Measurements from ENCODE around the gene TSPYL2. TPM values are rescaled to one million over a fixed set of nuclear protein-coding genes. Genes with fewer than 3 reads are reported as not detected.

TSPYL2 gene
- total RNA-seq, 1 experiment from 2014 or later, result 39.3 TPM

DNA sequence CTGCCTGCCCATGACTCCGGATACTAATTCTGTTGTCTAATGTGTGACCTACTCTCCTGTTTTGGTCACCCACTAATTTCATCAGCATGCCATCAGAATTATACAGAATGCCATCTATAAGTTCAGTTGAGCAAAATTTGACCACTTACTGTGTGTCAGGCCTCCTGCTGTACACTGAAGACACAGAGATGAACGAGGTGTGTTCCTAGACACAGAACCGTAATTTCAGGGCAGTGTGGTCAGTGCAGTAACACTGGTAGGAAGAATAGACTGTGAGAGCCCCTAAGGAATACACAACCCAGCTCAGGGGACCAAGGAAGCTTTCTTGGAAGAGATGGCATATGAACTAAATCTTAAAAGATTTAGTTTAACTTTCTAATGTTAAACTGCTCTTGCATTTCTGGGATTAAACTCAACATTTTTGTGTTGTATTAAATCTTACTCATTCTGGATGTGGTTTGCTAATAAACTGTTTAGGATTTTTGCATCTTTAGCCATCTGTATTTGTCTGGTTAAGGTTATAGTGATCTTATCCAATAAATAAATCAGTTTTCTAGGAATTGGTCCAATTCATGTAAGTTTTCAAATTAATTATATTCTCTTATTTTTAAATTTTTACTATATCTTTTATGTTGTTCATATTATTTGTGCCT is 46.1 kb downstream of the TSPYL2 start:
- no TSS peak for BruUV-seq (replicated peaks)
- ChIA-PET POLR2A (no interaction called here), CTCF (interaction anchor here (0.5 kb wide), 1 partner anchor 17 kb away, joined by 4 read pairs; no protein-coding TSS in a partner anchor)
- H3K4me3 Mint-ChIP-seq (ENCODE audit: unreplicated experiment), result no peak overlapping the region
- peaks cover 5% of the 10 kb centered on the region for H3K4me1 Mint-ChIP-seq (ENCODE audit: insufficient read depth, unreplicated experiment)
- no peak for TF ChIP-seq CTCF (IDR thresholded peaks at IDR 0.05; ENCODE audit: unreplicated experiment)
- H3K27ac Mint-ChIP-seq (ENCODE audit: low read depth, unreplicated experiment), result no peak overlapping the region
- H3K9me3 Mint-ChIP-seq (ENCODE audit: unreplicated experiment), result peaks cover 15% of the 10 kb centered on the region
- intact Hi-C loops (cut with micrococcal nuclease), result no loop called here
- H3K36me3 Mint-ChIP-seq (ENCODE audit: insufficient read depth, unreplicated experiment), result no peaks in the 10 kb centered on the region
- DNase-seq (ENCODE audit: unreplicated experiment), result no peak
- peaks cover 96% of the 10 kb centered on the region for H3K27me3 Mint-ChIP-seq (ENCODE audit: insufficient read depth, unreplicated experiment)

DNA sequence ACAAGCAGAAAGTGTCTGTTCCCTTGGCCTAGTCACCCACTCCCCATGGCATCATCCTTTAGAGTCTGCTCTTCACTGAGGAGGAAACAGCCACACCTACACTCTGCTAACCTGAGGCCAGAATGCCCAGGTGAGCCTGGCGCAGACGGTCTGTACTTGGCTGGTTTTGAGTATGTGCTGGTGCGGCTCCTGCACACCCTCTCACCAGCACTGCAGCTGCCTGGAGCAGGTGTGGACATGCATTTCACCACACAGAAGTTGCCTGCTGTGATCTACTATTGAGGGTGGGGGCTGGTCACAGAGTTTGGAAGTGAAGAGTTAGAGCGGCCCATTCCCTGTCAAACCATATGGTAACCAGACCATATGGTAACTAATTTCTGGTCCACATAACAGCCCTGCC is 51.2 kb downstream of the TSPYL2 start:
- Mint-ChIP-seq H3K4me3 (ENCODE audit: unreplicated experiment) (no peak overlapping the region), H3K9me3 (ENCODE audit: unreplicated experiment) (no peaks in the 10 kb centered on the region), H3K36me3 (ENCODE audit: insufficient read depth, unreplicated experiment) (peaks cover 16% of the 10 kb centered on the region), H3K4me1 (ENCODE audit: insufficient read depth, unreplicated experiment) (peaks cover 8% of the 10 kb centered on the region), H3K27ac (ENCODE audit: low read depth, unreplicated experiment) (no peak overlapping the region), H3K27me3 (ENCODE audit: insufficient read depth, unreplicated experiment) (peaks cover 79% of the 10 kb centered on the region)
- TF ChIP-seq CTCF (IDR thresholded peaks at IDR 0.05; ENCODE audit: unreplicated experiment), result no peak
- no TSS peak for BruUV-seq (replicated peaks)
- intact Hi-C loops (cut with micrococcal nuclease), result no loop called here
- ChIA-PET CTCF (no interaction called here), POLR2A (interaction anchor here (0.7 kb wide), 1 partner anchor 24 kb away, joined by 3 read pairs; no protein-coding TSS in a partner anchor)
- DNase-seq (ENCODE audit: unreplicated experiment), result peak; percentile 2

- no peak for TF ChIP-seq CTCF (IDR thresholded peaks at IDR 0.05; ENCODE audit: unreplicated experiment)
- H3K27ac Mint-ChIP-seq (ENCODE audit: low read depth, unreplicated experiment), result no peak overlapping the region
- no peaks in the 10 kb centered on the region for H3K9me3 Mint-ChIP-seq (ENCODE audit: unreplicated experiment)
- POLR2A ChIA-PET, result interaction anchor here (1.2 to 1.3 kb wide), 3 partner anchors 16 to 89 kb away, joined by 3 to 5 read pairs (median 4); partner anchors contain the start of gene KDM5C
- peaks cover 8% of the 10 kb centered on the region for H3K4me1 Mint-ChIP-seq (ENCODE audit: insufficient read depth, unreplicated experiment)
- CTCF ChIA-PET, result interaction anchor here (0.6 kb wide), 1 partner anchor 11 kb away, joined by 3 read pairs; no protein-coding TSS in a partner anchor
- no peak for DNase-seq (ENCODE audit: unreplicated experiment)
- peaks cover 73% of the 10 kb centered on the region for H3K27me3 Mint-ChIP-seq (ENCODE audit: insufficient read depth, unreplicated experiment)
- no peak overlapping the region for H3K4me3 Mint-ChIP-seq (ENCODE audit: unreplicated experiment)
- H3K36me3 Mint-ChIP-seq (ENCODE audit: insufficient read depth, unreplicated experiment), result peaks cover 16% of the 10 kb centered on the region
- intact Hi-C loops (cut with micrococcal nuclease), result no loop called here
- BruUV-seq (replicated peaks), result no TSS peak
Observed at GRCh38 chrX:53135581-53135980, 53.4 kb downstream of the TSPYL2 start.

Other genes with a start within 250 kb of the TSPYL2 start
- gene XAGE3, start 214.3 kb upstream of the TSPYL2 start, total RNA-seq (2022), result not detected in 2 replicates
- gene FAM156B, start 185.0 kb upstream of the TSPYL2 start, total RNA-seq (2022), result 13.3 and 16.5 TPM in 2 replicates
- gene FAM156A, start 123.8 kb upstream of the TSPYL2 start, total RNA-seq (2022), result 19.3 and 21.2 TPM in 2 replicates
- gene GPR173, start 33.6 kb upstream of the TSPYL2 start, total RNA-seq (2022), result 1.3 TPM in 2 replicates
- 3.4 and 6.3 TPM in 2 replicates for gene KANTR, start 11.8 kb downstream of the TSPYL2 start, total RNA-seq (2022)
- 163 and 167 TPM in 2 replicates for gene KDM5C, start 142.8 kb downstream of the TSPYL2 start, total RNA-seq (2022)
- 19.8 and 23.0 TPM in 2 replicates for gene IQSEC2, start 199.2 kb downstream of the TSPYL2 start, total RNA-seq (2022)